OCI-LY3 (cell line): ENCODE results near the gene DHRS11.
A peak's percentile ranks its signal among the peaks of the same experiment; 100 is the strongest.

Experiments used
- H2AFZ ChIP-seq: fragments of 200-600, 300-600 bp; shearing (Covaris generic); 2 replicates; pipeline ENCODE4 v1.6.0; 2014; ENCODE audit warnings: antibody characterized with exemption, low read depth, low read length
- H3K27ac ChIP-seq: fragments of 200-600, 300-600 bp; sonication (generic); 2 replicates; pipeline ENCODE4 v1.5.1; 2014; ENCODE audit warnings: mild to moderate bottlenecking, low read length, moderate library complexity, mixed read lengths
- H3K27me3 ChIP-seq: fragments of 200-600, 300-600 bp; sonication (generic); 2 replicates; pipeline ENCODE4 v1.6.1; 2014; ENCODE audit warnings: low read depth, low read length, mixed read lengths
- H3K36me3 ChIP-seq: fragments of 200-600, 300-600 bp; sonication (generic); replicated peaks from 2 replicates; pipeline ENCODE3; 2014; ENCODE audit warnings: low read depth, low read length, mixed read lengths
- H3K4me1 ChIP-seq: fragments of 300-600, 200-600 bp; sonication (generic); 2 replicates; pipeline ENCODE4 v1.6.1; 2014; ENCODE audit warnings: low read length, mixed read lengths
- H3K4me2 ChIP-seq: fragments of 200-600, 300-600 bp; sonication (generic); 2 replicates; pipeline ENCODE4 v1.6.1; 2014; ENCODE audit warnings: low read length, mixed read lengths
- H3K4me3 ChIP-seq: fragments of 300-600, 200-600 bp; sonication (generic); 2 replicates; pipeline ENCODE4 v1.5.1; 2014; ENCODE audit warnings: antibody characterized with exemption, mild to moderate bottlenecking, low read length, moderate library complexity
- H3K79me2 ChIP-seq: fragments of 300-600, 200-600 bp; shearing (Covaris generic); 2 replicates; pipeline ENCODE4 v1.6.1; 2014; ENCODE audit warnings: mild to moderate bottlenecking, low read length, mixed read lengths
- H3K9ac ChIP-seq: fragments of 300-600, 200-600 bp; shearing (Covaris generic); 2 replicates; pipeline ENCODE4 v1.6.0; 2014; ENCODE audit warnings: mild to moderate bottlenecking, low read length, moderate library complexity
- H3K9me3 ChIP-seq: fragments of 200-600, 300-600 bp; shearing (Covaris generic); 2 replicates; pipeline ENCODE4 v1.6.1; 2014; ENCODE audit warnings: low read length, mixed read lengths; ENCODE audit not compliant: insufficient read depth
- H4K20me1 ChIP-seq: fragments of 200-600, 300-600 bp; sonication (generic); 2 replicates; pipeline ENCODE4 v1.6.1; 2016; ENCODE audit warnings: low read length, mixed read lengths; ENCODE audit not compliant: insufficient read depth
- CTCF ChIP-seq: fragments of 200-600, 300-600 bp; sonication (generic); IDR thresholded peaks from 2 replicates; pipeline ENCODE4 v1.5.1; 2014; ENCODE audit warnings: antibody characterized with exemption, low read length, low read depth
- EZH2phosphoT487 ChIP-seq: fragments of 200-600 bp; shearing (Covaris generic); IDR thresholded peaks from 2 replicates; pipeline ENCODE4 v1.6.1; 2018; ENCODE audit warnings: antibody characterized with exemption, mixed run types, low read depth

DHRS11 gene

DNA sequence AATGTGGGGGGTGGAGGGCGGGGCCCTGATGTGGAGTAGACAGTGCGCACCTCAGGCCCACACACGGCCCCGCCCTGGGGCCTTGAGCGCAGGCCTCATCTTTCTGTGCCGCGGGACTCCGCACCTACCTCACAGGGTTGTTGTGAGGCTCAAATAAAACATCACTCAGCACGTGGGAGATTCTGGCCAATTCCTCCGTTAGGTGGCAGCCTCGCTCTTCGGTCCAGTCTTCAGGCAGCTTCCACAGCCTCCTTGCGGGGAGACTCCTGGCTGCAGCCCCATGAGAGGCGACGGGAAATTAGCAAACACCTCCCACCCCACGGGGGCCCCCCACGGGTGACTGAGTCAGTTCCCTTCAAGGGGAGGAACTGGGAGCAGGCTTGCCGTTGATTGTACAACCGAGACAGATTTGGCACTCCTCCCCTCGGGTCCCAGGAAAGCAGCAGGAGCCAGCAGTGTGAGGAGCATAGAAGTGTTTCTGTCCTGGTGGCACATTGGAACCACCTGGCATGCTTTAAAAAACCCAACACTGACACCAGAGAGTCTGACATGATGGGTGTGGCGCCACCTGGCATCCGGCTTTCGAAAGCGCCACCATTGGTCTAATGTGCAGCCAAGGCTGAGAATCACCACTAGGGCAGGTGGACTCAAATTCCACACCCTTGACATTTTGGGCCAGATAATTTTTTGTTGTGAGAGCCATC, 17.3 kb downstream of the DHRS11 start:
- Histone ChIP-seq H3K79me2 (peaks cover 25% of the 10 kb centered on the region), H3K36me3 (peaks cover 22% of the 10 kb centered on the region), H4K20me1 (peaks cover 20% of the 10 kb centered on the region), H3K27me3 (no peaks in the 10 kb centered on the region), H3K9me3 (no peaks in the 10 kb centered on the region), H3K4me3 (no peak overlapping the region), H3K4me1 (peaks cover 9% of the 10 kb centered on the region), H3K9ac (no peak overlapping the region), H3K4me2 (no peak overlapping the region), H3K27ac (no peak overlapping the region), H2AFZ (no peak overlapping the region)
- peak; percentile 49; the same call in 1 of the 2 replicates for TF ChIP-seq CTCF
- TF ChIP-seq EZH2phosphoT487: no peak

GRCh38 chr17:36609498-36609862, 17.8 kb downstream of the DHRS11 start:
- no peak overlapping the region for H2AFZ ChIP-seq
- H3K4me2 ChIP-seq: no peak overlapping the region
- no peak overlapping the region for H3K9ac ChIP-seq
- H3K9me3 ChIP-seq: no peaks in the 10 kb centered on the region
- H3K36me3 ChIP-seq: peaks cover 19% of the 10 kb centered on the region
- H4K20me1 ChIP-seq: peaks cover 20% of the 10 kb centered on the region
- H3K27me3 ChIP-seq: no peaks in the 10 kb centered on the region
- H3K79me2 ChIP-seq: peaks cover 20% of the 10 kb centered on the region
- H3K4me1 ChIP-seq: peaks cover 9% of the 10 kb centered on the region
- TF ChIP-seq CTCF (no peak), EZH2phosphoT487 (no peak)
- no peak overlapping the region for H3K4me3 ChIP-seq
- no peak overlapping the region for H3K27ac ChIP-seq

GRCh38 chr17:36610474-36610873, 18.8 kb downstream of the DHRS11 start:
- no peaks in the 10 kb centered on the region for H3K9me3 ChIP-seq
- H3K4me2 ChIP-seq: no peak overlapping the region
- no peak overlapping the region for H3K27ac ChIP-seq
- TF ChIP-seq EZH2phosphoT487 (no peak), CTCF (no peak)
- peaks cover 10% of the 10 kb centered on the region for H3K79me2 ChIP-seq
- H3K4me3 ChIP-seq: no peak overlapping the region
- peaks cover 19% of the 10 kb centered on the region for H4K20me1 ChIP-seq
- H3K9ac ChIP-seq: no peak overlapping the region
- no peaks in the 10 kb centered on the region for H3K27me3 ChIP-seq
- peaks cover 9% of the 10 kb centered on the region for H3K4me1 ChIP-seq
- no peak overlapping the region for H2AFZ ChIP-seq
- H3K36me3 ChIP-seq: peaks cover 19% of the 10 kb centered on the region

DNA sequence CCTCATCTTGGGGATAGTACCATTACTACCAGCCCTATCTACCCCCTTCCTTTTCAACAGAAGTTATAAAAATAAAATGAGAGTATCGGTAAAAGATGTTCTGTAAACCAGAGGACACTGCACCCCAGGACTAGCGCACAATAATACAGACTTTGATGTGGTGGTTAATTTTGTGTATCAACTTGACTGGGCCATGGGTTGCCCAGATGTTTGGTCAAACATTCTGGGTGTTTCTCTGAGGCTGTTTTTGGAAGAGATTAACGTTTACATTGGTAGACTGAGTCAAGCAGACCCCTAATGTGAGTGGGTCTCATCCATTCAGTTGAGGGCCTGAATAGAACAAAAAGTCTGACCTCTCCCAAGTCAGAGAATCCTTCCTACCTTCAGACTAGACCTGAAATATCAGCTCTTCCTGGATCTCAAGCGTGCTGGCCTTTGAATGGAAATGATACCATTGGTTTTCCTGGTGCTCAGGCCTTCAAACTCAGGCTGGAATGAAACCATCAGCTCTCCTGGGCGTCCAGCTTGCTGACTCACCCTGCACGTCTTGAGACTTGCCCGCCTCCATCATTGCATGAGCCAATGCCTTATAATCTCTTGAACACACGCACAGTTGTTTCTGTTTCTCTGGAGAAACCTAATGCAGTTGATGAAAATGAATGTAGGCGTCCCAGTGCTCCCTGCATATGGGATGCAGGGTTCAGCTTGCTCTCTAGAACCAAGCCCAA, 19.8 kb downstream of the DHRS11 start:
- Histone ChIP-seq H4K20me1 (peaks cover 12% of the 10 kb centered on the region), H3K4me3 (no peak overlapping the region), H3K27ac (no peak overlapping the region), H3K27me3 (no peaks in the 10 kb centered on the region), H3K36me3 (peaks cover 19% of the 10 kb centered on the region), H3K4me1 (peaks cover 9% of the 10 kb centered on the region), H3K79me2 (no peaks in the 10 kb centered on the region), H3K9me3 (no peaks in the 10 kb centered on the region), H3K4me2 (no peak overlapping the region), H2AFZ (no peak overlapping the region), H3K9ac (no peak overlapping the region)
- TF ChIP-seq EZH2phosphoT487 (no peak), CTCF (no peak)
